GM12801 (cell line): Measurements from ENCODE around the gene CNN1.

Experiments
- CTCF ChIP-seq: IDR thresholded peaks from one replicate; pipeline ENCODE4 v1.5.1; 2011; ENCODE audit warnings: control low read depth; ENCODE audit not compliant: insufficient read length; ENCODE audit errors: extremely low read depth

The CNN1 gene

GRCh38 chr19:11510444-11510843 is 28.2 kb upstream of the CNN1 start:
- no peak for TF ChIP-seq CTCF

- no peak for TF ChIP-seq CTCF
Observed at GRCh38 chr19:11513946-11514345, 24.7 kb upstream of the CNN1 start.

- no peak for TF ChIP-seq CTCF
Observed at GRCh38 chr19:11519138-11519537, 19.5 kb upstream of the CNN1 start.

- no peak for TF ChIP-seq CTCF
Observed at GRCh38 chr19:11528551-11529341, 9.9 kb upstream of the CNN1 start, which contains the start of gene ECSIT. ECSIT (minus strand) TSS chr19:11529134; CDS start chr19:11519170, 9,964 bp downstream.

GRCh38 chr19:11530432-11530831 is 8.2 kb upstream of the CNN1 start:
- TF ChIP-seq CTCF = no peak

GRCh38 chr19:11534538-11534937 is 4.1 kb upstream of the CNN1 start:
- no peak for TF ChIP-seq CTCF

GRCh38 chr19:11534948-11535347 is 3.7 kb upstream of the CNN1 start:
- TF ChIP-seq CTCF = no peak
